MM.1S (cell line): ENCODE data around the gene SPEM1.

Experiments
- EZH2 ChIP-seq: fragments of 300-600 bp; sonication (generic); optimal IDR thresholded peaks from 2 replicates; pipeline ENCODE3; 2017; ENCODE audit warnings: low read depth, mild to moderate bottlenecking, antibody characterized with exemption, low read length, mixed read lengths
- TF ChIP-seq, protein P1 (sequence below): fragments of 300-600 bp; sonication (generic); IDR thresholded peaks from 2 replicates; pipeline ENCODE4 v1.5.1; 2016; ENCODE audit warnings: antibody characterized with exemption, low read length, mixed read lengths

DNA sequence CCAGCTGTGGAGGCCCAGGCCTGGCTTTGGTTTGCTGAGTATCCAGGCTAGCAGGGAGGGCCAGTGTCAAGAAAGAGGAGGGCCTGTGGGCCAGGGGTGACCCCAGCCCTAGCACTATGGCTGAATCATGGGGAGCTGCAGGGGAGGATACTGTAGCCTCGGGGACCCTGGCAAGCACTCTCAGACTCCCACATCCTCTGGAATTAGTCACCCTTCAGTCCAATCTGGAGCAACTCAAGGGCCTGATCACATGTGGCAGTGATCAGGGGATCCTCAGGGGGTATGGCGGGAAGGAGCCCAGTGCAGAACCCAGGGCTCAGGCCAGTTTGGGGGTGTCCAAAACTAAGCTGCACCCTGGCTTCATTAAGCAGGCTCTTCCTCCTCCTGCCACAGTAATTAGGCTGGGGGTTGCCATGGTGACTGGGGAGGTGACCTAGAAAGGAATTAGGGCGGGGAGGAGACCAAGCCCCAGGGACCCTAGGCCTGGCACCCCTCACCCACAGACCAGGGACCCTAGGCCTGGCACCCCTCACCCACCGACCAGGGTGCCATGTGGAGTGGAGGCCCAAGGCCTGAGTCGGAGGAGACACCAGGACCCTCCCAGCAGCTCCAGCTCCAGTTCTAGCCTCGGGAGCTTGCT is 6.7 kb upstream of the SPEM1 start:
- TF ChIP-seq, protein P1, sequence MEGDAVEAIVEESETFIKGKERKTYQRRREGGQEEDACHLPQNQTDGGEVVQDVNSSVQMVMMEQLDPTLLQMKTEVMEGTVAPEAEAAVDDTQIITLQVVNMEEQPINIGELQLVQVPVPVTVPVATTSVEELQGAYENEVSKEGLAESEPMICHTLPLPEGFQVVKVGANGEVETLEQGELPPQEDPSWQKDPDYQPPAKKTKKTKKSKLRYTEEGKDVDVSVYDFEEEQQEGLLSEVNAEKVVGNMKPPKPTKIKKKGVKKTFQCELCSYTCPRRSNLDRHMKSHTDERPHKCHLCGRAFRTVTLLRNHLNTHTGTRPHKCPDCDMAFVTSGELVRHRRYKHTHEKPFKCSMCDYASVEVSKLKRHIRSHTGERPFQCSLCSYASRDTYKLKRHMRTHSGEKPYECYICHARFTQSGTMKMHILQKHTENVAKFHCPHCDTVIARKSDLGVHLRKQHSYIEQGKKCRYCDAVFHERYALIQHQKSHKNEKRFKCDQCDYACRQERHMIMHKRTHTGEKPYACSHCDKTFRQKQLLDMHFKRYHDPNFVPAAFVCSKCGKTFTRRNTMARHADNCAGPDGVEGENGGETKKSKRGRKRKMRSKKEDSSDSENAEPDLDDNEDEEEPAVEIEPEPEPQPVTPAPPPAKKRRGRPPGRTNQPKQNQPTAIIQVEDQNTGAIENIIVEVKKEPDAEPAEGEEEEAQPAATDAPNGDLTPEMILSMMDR, result no peak
- no peak for TF ChIP-seq EZH2
